ENCODE results near the gene CD80.

DNA sequence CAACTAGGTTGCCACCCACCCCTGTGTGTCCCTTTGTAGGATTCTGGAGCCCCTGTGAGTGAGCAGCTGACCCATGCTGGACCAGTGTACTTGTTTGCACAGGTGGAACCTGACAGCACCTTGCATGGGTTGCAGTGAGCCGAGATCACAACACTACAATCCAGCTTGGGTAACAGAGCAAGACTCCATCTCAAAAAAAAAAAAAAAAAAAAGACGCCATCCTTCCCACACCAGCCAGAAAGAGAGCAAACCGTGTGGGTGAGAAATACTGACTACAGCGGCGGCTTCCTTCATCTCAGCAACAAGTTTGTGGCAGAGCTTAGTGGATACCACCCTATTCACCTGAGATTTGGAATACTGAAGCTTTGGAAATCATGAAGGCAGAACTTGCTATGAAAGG, 746 bp upstream of the CD80 start:
- TF ChIP-seq CBX5 (IDR thresholded peaks at IDR 0.05; ENCODE audit: low read depth) (no peak), POLR2A (IDR thresholded peaks at IDR 0.05; ENCODE audit: low read depth, low read length) (peak; percentile 44)
- TF ChIP-seq, protein P1, sequence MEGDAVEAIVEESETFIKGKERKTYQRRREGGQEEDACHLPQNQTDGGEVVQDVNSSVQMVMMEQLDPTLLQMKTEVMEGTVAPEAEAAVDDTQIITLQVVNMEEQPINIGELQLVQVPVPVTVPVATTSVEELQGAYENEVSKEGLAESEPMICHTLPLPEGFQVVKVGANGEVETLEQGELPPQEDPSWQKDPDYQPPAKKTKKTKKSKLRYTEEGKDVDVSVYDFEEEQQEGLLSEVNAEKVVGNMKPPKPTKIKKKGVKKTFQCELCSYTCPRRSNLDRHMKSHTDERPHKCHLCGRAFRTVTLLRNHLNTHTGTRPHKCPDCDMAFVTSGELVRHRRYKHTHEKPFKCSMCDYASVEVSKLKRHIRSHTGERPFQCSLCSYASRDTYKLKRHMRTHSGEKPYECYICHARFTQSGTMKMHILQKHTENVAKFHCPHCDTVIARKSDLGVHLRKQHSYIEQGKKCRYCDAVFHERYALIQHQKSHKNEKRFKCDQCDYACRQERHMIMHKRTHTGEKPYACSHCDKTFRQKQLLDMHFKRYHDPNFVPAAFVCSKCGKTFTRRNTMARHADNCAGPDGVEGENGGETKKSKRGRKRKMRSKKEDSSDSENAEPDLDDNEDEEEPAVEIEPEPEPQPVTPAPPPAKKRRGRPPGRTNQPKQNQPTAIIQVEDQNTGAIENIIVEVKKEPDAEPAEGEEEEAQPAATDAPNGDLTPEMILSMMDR (IDR thresholded peaks at IDR 0.05 in 2 of 3, conservative IDR thresholded peaks at IDR 0.05 in 1 of 3; ENCODE audit: control insufficient read depth in 2 of 3, extremely low read depth in 1 of 3, insufficient read depth in 1 of 3, low read depth in 3 of 3, low read length in 3 of 3), result no peak
